Lower leg skin (tissue), 4 donors: ENCODE results near the gene POLE4. TPM values are rescaled to one million over a fixed set of nuclear protein-coding genes. Genes with fewer than 3 reads are reported as not detected.

Experiments
- DNase-seq, 2 donors: peaks; one replicate each; pipeline ENCODE4 v3.0.0-alpha.2; 2019; ENCODE audit warnings: low spot score in 2 of 2
- H3K4me3 ChIP-seq: fragments of 200-600 bp; sonication (generic); 2 replicates; pipeline ENCODE4 v1.5.1; 2017; ENCODE audit warnings: mild to moderate bottlenecking, low read depth; ENCODE audit not compliant: poor library complexity, severe bottlenecking
- POLR2A ChIP-seq, 2 donors: fragments of 450-650 bp; IDR thresholded peaks; one replicate each; pipeline ENCODE4 v1.6.1; 2016 to 2017; ENCODE audit warnings: antibody characterized with exemption in 2 of 2, mild to moderate bottlenecking in 1 of 2, moderate library complexity in 1 of 2
- WGBS, 2 donors: methylation state at CpG; one replicate each; pipeline ENCODE4 v1.1.5; 2018; 5-methylcytosine and 5-hydroxymethylcytosine counted together
- intact Hi-C: fragments of 100-400 bp; cut with DNase I; formaldehyde crosslinking; loops from one replicate; pipeline ENCODE4 v1.15.0; 2023; ENCODE audit warnings: low total_unique reads
- total RNA-seq, 4 donors: library from RNA; depleted of rRNA; stranded (reverse); fragments of >200 nt; gene quantifications; one replicate each; pipeline ENCODE4 v1.1.0, GENCODE V29; 2016
- TF ChIP-seq, protein P1 (sequence below), 3 donors: fragments of 450-650 bp; IDR thresholded peaks; one replicate each; pipeline ENCODE4 v1.5.1; 2016; ENCODE audit warnings: antibody characterized with exemption in 3 of 3, mild to moderate bottlenecking in 3 of 3, moderate library complexity in 2 of 3

POLE4 gene
- total RNA-seq, 4 donors from 2014 or later, result 8.1 to 20.9 (median 15.7) TPM

- no peak for DNase-seq
- intact Hi-C loops, result no loop called here
- H3K4me3 ChIP-seq, result no peak overlapping the region
- TF ChIP-seq POLR2A (IDR thresholded peaks at IDR 0.05), result no peak
- TF ChIP-seq, protein P1, sequence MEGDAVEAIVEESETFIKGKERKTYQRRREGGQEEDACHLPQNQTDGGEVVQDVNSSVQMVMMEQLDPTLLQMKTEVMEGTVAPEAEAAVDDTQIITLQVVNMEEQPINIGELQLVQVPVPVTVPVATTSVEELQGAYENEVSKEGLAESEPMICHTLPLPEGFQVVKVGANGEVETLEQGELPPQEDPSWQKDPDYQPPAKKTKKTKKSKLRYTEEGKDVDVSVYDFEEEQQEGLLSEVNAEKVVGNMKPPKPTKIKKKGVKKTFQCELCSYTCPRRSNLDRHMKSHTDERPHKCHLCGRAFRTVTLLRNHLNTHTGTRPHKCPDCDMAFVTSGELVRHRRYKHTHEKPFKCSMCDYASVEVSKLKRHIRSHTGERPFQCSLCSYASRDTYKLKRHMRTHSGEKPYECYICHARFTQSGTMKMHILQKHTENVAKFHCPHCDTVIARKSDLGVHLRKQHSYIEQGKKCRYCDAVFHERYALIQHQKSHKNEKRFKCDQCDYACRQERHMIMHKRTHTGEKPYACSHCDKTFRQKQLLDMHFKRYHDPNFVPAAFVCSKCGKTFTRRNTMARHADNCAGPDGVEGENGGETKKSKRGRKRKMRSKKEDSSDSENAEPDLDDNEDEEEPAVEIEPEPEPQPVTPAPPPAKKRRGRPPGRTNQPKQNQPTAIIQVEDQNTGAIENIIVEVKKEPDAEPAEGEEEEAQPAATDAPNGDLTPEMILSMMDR (IDR thresholded peaks at IDR 0.05), result no peak
- 86 to 88% methylated on average over 5 of the region's 5 CpGs for WGBS, 2 donors
Measured at GRCh38 chr2:74942263-74942662, 16.2 kb upstream of the POLE4 start.

GRCh38 chr2:74944987-74945787, 13.3 kb upstream of the POLE4 start:
- no peak overlapping the region for H3K4me3 ChIP-seq
- TF ChIP-seq POLR2A (IDR thresholded peaks at IDR 0.05), result no peak
- TF ChIP-seq, protein P1 (IDR thresholded peaks at IDR 0.05), result no peak
- no peak for DNase-seq
- intact Hi-C loops, result no loop called here
- 92 to 93% methylated on average over 4 of the region's 4 CpGs for WGBS, 2 donors

- 66 to 74% methylated on average over 1 of the region's 1 CpG for WGBS, 2 donors
- TF ChIP-seq, protein P1 (IDR thresholded peaks at IDR 0.05), result no peak
- TF ChIP-seq POLR2A (IDR thresholded peaks at IDR 0.05), result no peak
- no peak for DNase-seq
- H3K4me3 ChIP-seq, result no peak overlapping the region
- intact Hi-C loops, result no loop called here
Measured at GRCh38 chr2:74945788-74946331, 12.6 kb upstream of the POLE4 start.

GRCh38 chr2:74947703-74948102, 10.7 kb upstream of the POLE4 start:
- intact Hi-C loops, result no loop called here
- TF ChIP-seq, protein P1 (IDR thresholded peaks at IDR 0.05), result no peak
- no peak for TF ChIP-seq POLR2A (IDR thresholded peaks at IDR 0.05)
- H3K4me3 ChIP-seq, result no peak overlapping the region
- WGBS, 2 donors, result 92 to 100% methylated on average over 1 to 3 of the region's 4 CpGs
- DNase-seq, result no peak

GRCh38 chr2:74948779-74949178, 9.7 kb upstream of the POLE4 start:
- TF ChIP-seq, protein P1 (IDR thresholded peaks at IDR 0.05), result no peak
- TF ChIP-seq POLR2A (IDR thresholded peaks at IDR 0.05), result no peak
- DNase-seq, result no peak
- WGBS, 2 donors, result 64 to 76% methylated on average over 4 of the region's 4 CpGs
- intact Hi-C loops, result no loop called here
- no peak overlapping the region for H3K4me3 ChIP-seq
